Activated CD4-positive, CD25-positive, alpha-beta regulatory T cell treated with anti-CD3 and anti-CD28 coated beads, Interleukin-2, amount 50 U/mL, for 72 hours (primary cell): ENCODE data around the gene THOP1.
"Not testable (repeated sequence)": the region's sequence is repeated elsewhere in the genome, so short reads cannot be mapped to it uniquely, and the experiment has no call there.

Experiments
- DNase-seq: peaks from one replicate; pipeline ENCODE4 v3.0.0; 2021

The THOP1 gene

DNA sequence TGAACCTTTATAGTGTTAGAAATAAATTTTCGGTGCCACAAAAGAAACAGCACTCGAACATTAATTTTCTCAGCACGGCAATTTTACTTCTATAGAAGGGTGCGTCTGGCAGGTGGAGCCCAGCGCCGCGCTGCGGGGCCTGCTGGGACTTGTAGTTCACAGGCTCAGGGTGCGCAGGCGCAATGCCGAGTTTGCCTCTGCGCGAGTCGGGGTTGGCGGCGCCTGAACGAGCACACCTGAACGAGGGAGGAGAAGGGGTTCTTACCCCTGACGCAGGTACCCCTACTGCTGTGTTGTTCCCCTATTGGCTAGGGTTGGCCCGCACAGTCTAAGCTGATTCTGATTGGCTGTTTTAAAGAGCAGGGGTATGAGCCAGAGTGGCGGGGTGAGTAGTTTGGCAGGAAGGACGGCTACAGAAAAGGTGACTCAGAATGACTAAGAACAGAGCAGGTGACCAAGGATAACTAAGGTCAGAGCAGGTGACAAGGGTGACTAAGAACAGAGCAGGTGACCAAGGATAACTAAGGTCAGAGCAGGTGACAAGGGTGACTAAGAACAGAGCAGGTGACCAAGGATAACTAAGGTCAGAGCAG, 32.0 kb downstream of the THOP1 start:
- not testable (repeated sequence) for DNase-seq

DNA sequence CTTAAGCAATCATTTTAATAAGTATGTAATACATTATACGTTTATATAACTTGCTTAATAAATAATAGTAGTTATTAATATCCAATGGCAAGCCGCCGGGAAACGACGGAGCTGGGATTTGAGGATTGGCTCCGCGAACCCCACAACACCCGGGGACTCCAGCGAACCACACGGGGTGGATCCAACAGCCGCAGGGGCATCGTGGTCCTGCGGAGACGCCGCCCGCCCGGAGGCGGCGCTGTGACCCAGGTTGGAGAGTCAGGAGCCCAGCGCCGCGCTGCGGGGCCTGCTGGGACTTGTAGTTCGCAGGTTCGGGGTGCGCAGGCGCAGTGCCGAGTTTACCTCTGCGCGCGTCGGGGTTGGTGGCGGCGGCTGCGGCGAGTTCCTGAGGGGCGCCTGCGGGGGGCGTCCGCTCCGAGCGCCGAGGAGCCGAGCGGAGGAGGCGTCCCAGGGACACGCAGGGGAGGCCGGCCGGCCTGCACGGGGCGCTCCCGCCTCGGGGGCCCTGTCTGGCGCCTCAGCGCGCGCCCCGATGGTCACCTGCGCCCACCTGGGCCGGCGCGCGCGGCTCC, 34.3 kb downstream of the THOP1 start, which contains the start of gene ZNF554:
Gene ZNF554, plus strand, starts transcription at position 329 of the 572 bp plus-strand sequence. Its CDS starts 204 bp downstream, at position 533.
- peak; percentile 99 for DNase-seq

DNA sequence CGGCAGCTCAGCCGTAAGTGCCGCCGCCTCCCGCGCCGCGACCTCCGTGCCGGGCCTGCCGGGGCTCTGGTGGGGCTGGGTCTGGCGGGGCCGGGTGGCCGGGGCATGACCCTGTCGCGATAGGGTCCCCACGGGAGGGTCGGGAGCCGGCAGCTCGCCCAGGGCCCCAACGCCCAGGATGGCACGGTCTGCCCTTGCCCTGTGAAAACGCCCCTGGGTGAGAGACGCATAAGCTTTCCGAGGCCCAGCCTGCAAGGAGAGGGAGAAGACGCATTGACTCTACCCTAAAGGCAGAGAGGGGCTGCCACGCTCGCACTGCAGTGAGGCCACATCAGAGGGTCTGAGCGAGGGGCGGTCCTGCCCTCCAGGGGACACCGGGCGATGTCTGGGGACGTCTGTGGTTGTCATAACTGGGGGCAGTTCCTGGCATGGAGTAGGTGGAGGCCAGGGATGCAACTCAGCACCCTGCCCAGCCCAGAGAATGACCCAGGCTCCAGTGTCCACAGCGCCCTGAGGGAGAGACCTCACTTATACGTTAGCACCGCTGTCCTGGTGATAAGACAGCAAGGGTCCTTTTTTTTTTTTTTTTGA, 34.9 kb downstream of the THOP1 start:
- DNase-seq, result no peak

DNA sequence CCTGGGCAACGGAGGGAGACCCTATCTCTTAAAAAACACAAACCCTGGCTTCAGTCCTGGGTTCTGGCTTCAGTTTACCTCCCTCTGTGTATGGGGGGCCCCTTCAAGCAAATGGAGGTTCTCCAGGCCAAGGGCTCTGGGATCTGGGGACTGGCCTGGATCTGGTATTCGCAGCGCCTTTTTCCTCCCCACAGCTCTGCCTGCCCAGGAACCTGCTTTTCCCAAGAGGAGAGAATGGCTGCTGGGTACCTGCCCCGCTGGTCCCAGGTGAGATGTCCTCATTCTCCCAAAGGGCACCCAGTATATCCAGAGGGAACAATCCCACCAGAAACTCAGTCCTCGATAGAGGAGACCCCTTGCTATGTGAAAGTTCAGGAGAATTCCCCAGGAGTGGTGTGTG, 37.5 kb downstream of the THOP1 start:
- no peak for DNase-seq

DNA sequence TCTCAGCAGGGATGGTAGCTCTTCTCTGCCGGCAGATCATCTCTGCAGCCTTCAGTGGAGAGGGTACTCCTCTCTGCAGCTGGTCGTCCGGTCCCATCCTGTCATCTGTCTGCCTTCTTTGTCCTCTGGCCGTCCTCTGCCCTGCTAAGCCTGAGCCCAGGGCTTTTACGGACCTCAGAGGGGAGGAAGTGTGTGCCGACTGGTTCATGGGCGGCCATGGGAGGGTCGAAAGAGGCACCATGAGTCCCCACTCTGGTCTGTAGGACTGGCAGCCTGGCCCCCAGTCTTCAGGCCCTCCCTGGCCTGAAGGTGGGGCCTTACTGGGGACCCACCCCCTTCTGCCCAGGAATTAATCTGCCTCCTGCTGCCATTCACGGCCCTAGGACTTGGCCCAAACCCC, 38.3 kb downstream of the THOP1 start:
- DNase-seq, result no peak

DNA sequence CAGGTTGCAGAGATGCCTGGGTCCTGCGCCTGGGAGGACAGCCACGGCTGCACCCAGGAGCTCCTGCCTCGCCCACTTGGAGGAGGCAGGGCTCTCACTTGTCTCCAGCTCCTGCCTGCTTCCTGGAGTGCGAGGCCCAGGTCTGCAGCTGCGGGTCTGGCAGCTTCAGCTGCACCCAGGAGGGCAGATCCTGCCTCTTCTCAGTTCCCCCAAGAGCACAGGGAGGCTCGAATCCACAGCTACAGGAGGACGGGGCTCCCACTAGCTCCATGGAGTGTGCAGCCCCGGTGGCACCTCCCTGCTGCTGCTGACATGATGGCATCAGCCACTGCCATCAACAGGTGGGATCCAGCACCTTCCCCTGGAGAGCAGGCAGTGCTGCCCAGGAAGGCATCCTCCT, 38.8 kb downstream of the THOP1 start:
- no peak for DNase-seq

DNA sequence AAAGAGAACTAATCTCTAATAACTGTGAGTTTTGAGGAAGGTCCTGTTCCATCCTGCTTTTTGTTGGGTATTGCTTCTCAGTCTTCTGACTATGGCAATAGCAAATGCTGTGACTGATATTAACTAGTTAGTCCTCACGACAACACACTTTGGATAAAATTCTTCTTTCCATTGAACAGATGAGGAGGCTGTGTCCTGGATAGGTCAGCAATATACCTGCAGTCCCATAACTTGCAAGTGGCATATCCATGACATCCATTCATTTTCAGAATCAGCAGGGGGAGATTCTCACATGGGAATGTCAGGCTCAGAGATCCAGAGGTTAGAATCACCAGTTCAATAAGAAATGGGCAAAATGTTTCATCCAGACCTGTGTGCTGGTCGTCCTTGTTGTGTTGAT, 41.7 kb downstream of the THOP1 start:
- DNase-seq, result no peak

DNA sequence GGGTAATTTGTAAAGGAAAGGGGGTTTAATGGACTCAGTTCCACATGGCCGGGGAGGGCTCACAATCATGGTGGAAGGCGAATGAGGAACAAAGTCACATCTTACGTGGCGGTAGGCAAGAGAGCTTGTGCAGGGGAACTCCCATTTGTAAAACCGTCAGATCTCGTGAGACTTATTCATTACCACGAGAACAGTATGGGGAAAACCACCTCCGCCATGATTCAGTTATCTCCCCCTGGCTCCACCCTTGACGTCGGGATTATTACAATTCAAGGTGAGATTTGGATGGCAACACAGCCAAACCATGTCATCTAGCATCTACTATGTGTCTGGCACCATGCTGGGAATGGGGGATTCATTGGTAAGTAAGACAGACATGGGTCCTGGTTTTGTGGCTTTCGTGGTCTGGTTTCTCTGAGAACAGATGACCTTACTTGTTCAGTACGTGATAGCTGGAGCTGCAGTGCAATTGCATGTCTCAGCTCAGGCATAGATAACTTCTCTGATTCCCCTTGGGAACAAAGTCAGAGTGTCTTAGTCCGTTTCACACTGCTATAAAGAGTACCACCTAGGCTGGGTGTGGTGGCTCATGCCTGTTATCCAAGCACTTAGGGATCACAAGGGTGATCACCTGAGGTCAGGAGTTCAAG, 42.7 kb downstream of the THOP1 start:
- DNase-seq, result no peak

DNA sequence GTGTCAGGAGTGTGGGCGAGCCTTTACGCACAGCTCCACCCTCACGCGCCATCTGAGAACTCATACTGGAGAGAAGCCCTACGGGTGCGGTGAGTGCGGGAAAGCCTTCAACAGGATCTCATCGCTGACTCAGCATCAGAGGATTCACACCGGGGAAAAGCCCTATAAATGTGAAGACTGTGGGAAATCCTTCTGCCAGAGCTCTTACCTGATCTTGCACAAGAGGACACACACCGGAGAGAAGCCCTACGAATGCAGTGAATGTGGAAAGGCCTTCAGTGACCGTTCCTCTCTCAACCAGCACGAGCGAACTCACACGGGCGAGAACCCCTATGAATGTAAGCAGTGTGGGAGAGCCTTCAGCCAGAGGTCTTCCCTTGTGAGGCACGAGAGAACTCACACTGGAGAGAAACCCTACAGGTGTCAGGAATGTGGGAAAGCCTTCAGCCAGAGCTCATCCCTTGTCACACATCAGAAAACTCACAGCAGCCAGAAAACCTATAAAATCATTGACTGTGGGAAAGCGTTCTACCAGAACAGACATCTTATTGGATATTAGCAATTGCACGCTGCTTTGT, 49.1 kb downstream of the THOP1 start:
- no peak for DNase-seq

DNA sequence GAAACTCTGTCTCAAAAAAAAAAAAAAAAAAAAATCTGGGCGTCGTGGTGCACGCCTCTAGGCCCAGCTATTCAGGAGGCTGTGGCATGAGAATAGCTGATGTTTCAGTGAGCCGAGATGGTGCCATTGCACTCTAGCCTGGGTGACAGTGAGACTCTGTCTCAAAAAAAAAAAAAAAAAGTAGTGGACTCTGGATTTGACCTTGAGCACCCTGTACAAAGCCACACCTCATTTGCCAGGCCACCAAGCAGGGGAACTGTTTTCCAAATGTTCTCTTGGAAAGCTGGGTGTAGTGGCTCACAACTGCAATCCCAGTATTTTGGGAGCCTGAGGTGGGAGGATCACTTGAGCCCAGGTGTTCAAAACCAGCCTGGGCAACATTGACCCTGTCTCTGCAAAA, 52.1 kb downstream of the THOP1 start:
- DNase-seq, result no peak

DNA sequence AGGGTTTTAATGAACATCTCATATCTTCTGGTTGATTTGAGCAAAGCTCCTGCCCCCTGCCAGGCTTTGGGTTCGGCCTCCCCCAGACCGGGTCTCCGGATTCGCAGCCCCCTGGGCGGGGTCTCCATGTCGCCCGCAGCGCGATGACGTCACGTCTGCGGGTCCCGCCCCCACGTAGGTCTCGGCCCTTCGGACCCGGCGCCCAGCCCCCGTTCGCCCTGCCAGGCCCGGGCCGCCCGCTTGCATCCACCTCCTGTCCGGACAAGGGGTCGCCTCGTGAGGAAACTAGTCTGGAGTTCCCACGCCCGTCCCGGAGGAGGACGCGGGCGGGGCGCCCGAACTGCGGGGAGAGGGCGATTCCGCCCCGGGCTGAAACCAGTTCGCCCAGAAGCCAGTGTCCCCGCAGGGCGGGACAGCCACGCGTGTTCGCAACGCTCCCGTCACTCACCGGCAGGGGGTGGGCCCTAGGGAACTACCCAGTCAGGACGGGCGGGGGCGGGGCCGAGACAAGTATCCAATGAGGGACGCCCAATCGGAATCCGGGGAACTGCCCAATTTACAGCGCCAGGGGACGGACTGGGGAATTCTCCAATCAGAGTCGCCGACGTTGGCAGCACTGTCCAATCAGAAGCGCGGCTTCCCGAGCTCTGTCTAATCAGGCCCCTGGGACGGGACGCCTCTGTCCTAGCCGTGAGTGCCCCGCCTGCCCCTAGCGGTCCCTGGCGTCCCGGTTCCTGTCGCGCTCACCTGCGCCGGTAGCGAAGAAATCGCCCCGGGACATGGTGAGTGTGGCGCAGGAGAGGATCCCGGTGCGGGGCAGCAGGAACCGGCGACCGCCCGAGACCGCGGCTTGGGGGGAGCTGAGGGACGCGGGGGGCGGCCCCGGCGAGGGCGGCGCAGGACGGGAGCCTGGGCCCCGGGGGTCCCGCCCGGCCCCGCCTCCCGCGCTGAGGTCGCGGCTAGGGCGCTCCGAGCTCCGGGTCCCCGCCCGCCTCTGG, 55.8 kb downstream of the THOP1 start, which contains the start of gene ZNF555:
Gene ZNF555, plus strand, starts transcription at position 682 of the 998 bp plus-strand sequence. Its CDS starts 98 bp downstream, at position 780.
- peak; percentile 94 for DNase-seq

DNA sequence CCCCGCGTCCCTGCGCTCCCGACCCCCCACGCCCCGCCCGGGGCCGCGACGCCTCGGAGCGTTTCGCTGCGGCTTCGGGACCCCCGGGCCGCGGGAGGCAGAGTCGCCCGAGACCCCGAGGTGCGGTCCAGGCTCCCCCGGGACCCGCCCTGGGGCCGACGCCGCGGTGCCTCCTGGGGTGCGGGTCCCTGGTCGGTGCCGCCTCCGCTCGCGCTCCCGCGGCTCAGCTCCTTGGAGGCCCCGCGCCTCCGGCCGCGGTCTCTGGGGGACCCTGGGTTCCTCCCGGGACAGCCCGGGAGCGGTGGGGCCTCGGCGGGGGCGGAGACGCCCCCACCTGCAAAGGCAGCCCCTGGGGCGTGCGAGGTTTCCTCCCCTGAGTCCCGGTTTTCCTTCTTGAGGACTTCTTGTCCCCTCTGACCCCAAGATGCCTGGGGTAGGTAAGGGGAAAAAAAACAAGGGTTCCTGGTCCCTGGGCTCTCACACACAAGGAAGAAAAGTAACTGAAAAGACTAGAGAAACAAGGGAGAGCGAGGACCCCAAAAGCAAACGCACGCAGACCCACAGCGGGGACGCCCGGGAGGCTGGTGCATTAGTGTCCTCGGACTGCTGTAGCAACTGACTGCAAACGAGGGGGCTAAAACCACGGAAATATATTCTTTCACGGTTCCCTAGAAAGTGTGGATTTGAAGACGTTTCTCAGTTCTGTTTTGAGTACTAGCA, 56.7 kb downstream of the THOP1 start:
- DNase-seq, result no peak

DNA sequence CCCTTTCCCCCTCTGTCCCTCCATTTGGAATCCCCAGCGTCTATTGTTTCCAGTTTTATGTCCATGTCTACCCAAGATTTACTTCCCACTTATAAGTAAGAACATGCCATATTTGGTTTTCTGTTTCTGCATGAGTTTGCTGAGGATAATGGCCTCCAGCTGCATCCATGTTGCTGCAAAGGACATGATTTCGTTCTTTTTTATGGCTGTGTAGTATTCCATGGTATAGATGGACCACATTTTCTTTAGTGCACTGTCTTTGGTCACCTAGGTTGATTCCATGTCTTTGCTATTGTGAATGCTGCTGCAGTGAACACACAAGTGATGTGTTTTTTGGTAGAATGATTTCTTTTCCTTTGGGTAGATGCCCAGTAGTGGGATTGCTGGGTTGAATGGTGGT, 59.8 kb downstream of the THOP1 start:
- no peak for DNase-seq

DNA sequence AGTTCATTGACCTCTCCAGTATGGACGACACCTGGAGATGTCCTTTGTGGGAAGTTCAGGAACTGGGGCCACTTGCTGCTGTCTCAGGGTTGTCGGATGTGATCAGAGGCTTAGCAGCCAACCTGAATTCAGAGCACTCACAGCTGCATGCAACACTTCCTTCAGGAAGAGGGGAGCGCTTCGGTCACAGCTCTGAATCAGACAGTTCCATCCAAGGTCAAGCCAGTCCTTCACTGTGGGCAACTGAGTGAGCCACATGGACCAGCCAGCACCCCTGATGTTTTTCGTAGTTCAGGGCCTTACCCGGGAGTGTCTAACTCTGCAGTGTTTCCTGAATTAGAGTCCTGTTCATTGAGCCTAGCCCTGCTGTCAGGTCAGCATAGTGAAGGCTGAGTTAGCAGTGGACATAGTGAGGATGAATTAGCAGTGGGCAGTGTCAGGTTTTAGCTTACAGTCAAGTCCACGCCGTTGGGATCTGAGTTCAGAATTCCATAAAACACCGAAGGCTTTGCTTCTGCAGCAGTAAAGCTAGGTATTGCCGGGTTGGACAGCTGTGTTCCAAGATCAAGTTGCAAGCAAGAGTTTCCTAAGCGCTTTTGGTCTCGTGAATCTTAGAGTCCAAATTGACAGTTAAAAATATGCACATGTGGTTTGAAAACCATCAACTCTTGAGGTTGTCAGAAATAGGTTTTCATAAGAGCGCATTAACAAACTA, 61.0 kb downstream of the THOP1 start:
- no peak for DNase-seq

DNA sequence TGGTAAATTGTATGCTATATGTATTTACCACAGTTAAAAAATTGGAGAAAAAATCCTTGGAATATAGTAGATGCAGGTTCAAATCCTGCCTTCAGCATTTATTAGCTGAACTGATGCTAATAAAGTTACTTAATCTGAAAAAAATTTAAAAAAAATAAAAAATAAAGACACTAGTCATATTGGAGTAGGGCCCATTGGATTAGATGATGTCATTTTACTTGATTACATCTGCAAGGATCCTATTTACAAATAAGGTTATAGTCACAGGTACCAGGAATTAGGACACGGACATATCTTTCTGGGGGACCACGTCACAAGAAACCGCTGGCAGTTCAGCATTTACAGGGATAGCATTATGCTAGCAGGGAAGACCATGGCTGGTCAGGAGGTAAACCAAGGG, 62.2 kb downstream of the THOP1 start:
- DNase-seq, result no peak

DNA sequence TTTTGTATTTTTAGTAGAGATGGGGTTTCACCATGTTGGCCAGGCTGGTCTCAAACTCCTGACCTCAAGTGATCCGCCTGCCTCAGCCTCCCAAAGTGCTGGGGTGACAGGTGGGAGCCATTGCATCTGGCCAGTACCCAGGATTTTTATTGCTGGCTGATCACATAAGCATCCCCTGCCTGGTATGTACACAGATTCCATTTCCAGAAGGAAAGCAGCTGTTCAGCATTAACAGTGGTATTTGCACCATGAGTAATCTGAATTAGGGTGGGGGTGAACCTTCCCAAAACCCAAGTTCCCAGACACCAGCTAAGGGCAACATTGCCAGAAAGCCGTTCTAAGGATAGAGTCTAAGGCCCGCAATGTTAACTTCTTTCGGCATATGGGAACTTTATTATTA, 63.3 kb downstream of the THOP1 start:
- no peak for DNase-seq

DNA sequence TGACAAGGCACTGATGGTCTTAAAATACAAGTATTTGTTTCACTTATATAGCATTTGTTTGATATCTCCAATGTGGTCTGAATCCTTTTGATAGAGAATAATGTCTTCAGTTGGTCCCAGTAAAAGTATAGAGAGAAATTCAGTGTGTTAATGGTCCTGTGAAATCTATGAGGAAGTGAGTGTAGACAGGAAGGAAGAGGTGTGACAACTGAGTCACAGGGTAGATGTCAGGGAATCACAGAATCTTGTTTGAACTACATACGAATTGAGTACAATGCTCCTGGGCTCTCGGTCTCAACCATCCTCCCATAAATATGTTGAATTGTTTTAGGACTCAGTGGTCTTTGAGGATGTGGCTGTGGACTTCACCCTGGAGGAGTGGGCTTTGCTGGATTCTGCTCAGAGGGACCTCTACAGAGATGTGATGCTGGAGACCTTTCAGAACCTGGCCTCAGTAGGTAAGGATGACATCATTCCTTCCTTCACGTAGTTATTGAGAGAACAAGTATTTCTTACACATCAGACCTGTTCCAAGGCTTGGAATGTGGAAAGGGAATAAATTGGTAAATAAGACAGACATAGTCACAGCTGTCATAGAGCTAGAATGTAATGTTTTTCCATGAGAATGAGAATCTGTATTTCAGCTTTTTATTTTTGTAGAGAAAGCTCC, 65.1 kb downstream of the THOP1 start:
- no peak for DNase-seq

DNA sequence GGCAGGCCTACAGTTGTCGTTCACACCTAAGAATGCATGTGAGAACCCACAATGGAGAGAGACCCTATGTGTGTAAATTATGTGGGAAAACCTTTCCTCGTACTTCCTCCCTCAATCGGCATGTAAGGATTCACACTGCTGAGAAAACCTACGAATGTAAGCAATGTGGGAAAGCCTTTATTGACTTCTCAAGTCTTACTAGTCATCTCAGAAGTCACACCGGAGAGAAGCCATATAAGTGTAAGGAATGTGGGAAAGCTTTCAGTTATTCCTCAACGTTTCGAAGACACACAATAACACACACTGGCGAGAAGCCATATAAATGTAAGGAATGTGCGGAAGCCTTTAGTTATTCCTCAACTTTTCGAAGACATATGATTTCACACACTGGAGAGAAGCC, 67.3 kb downstream of the THOP1 start:
- no peak for DNase-seq

DNA sequence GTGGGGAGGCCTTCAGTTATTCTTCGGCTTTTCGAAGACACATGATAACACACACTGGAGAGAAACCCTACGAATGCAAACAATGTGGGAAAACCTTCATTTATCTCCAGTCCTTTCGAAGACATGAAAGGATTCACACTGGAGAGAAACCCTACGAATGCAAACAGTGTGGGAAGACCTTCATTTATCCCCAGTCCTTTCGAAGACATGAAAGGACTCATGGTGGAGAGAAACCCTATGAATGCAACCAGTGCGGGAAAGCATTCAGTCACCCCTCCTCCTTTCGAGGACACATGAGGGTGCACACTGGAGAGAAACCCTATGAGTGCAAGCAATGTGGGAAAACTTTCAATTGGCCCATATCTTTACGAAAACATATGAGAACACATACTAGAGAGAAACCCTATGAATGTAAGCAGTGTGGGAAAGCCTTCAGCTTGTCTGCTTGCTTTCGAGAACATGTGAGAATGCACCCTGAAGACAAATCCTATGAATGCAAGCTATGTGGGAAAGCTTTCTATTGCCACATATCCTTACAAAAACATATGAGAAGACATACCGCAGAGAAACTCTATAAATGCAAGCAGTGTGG, 67.8 kb downstream of the THOP1 start:
- no peak for DNase-seq

DNA sequence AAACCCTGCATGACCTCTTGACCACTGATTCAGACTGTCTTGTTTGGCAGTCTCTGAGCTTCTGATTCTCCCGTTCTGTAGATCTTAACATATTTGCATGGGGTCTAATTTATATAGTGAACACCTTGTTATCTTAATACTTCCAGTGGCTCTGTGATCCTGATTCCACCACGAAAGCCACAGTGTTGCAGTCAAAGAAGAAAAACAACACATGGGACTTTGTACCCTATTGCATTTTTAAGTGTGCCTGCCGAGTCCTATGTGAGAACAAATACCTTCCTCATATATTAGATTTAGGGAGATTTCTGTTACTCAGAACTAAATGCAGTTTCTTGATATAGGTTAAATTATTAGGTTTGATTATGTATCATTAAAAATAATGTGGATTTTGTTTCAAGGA, 69.5 kb downstream of the THOP1 start:
- no peak for DNase-seq
